RWPE2 (cell line): ENCODE measurements around the gene CERK.
"Not testable (repeated sequence)": the region's sequence is repeated elsewhere in the genome, so short reads cannot be mapped to it uniquely, and the experiment has no call there.

ENCODE experiments used
- ATAC-seq: fragments of 200-7000 bp; cut with Tn5 transposase; 3 replicates; pipeline ENCODE4 v1.9.1; 2021; ENCODE audit warnings: low read depth
- DNase-seq: peaks from one replicate; pipeline ENCODE4 v3.0.0-alpha.2; 2020; ENCODE audit warnings: low spot score
- H3K27ac ChIP-seq: fragments of 450-650 bp; 2 replicates; pipeline ENCODE4 v1.5.1; 2017; ENCODE audit warnings: mild to moderate bottlenecking; ENCODE audit not compliant: poor library complexity, severe bottlenecking
- H3K27me3 ChIP-seq: fragments of 250-450 bp; sonication (Bioruptor Pico); 2 replicates; pipeline ENCODE4 v1.5.1; 2021; ENCODE audit warnings: mild to moderate bottlenecking, moderate library complexity; ENCODE audit not compliant: insufficient read depth, poor library complexity, severe bottlenecking
- H3K36me3 ChIP-seq: fragments of 250-450 bp; sonication (Bioruptor Pico); 2 replicates; pipeline ENCODE4 v1.5.1; 2020; ENCODE audit warnings: low read depth, mild to moderate bottlenecking, moderate library complexity
- H3K4me1 ChIP-seq: fragments of 250-450 bp; sonication (Bioruptor Pico); 2 replicates; pipeline ENCODE4 v1.5.1; 2021; ENCODE audit warnings: mild to moderate bottlenecking, moderate library complexity; ENCODE audit not compliant: insufficient read depth, poor library complexity, severe bottlenecking
- H3K4me3 ChIP-seq: fragments of 250-450 bp; sonication (Bioruptor Pico); 2 replicates; pipeline ENCODE4 v1.5.1; 2021; ENCODE audit warnings: mild to moderate bottlenecking, moderate library complexity; ENCODE audit not compliant: severe bottlenecking
- H3K9me3 ChIP-seq: fragments of 250-450 bp; sonication (Bioruptor Pico); 2 replicates; pipeline ENCODE4 v1.5.1; 2021; ENCODE audit warnings: mild to moderate bottlenecking, moderate library complexity; ENCODE audit not compliant: severe bottlenecking
- TF ChIP-seq, protein P1 (sequence below): fragments of 450-650 bp; IDR thresholded peaks from one replicate; pipeline ENCODE4 v1.5.1; 2017; ENCODE audit warnings: mild to moderate bottlenecking, moderate library complexity; ENCODE audit not compliant: poor library complexity, severe bottlenecking

Gene CERK

DNA sequence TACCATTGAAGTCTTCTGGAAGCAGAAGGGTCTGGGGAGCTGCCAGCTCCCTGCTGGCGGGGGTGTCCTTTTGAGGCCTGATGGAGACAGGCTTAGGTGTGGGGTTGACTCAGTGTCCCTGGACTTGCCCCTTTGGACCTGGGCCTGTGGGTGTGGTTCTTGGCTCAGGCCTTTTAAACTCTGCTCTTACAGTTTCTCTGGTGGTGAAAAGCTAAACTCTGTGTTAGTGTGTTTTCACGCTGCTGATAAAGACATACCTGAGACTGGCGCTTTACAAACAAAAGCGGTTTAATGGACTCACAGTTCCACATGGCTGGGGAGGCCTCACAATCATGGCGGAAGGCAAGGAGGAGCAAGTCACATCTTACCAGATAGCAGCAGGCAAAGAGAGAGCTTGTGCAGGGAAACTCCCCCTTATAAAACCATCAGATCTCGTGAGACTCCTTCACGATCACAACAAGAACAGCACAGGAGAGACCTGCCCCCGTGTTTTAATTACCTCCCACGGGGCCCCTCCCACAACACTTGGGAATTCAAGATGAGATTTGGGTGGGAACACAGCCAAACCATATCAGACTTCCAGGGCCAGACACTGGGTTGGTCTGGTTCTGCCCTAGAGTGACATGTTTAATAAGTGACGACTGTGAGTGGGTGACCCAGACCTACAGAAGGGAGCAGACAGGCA, 91.4 kb downstream of the CERK start:
- TF ChIP-seq, protein P1, sequence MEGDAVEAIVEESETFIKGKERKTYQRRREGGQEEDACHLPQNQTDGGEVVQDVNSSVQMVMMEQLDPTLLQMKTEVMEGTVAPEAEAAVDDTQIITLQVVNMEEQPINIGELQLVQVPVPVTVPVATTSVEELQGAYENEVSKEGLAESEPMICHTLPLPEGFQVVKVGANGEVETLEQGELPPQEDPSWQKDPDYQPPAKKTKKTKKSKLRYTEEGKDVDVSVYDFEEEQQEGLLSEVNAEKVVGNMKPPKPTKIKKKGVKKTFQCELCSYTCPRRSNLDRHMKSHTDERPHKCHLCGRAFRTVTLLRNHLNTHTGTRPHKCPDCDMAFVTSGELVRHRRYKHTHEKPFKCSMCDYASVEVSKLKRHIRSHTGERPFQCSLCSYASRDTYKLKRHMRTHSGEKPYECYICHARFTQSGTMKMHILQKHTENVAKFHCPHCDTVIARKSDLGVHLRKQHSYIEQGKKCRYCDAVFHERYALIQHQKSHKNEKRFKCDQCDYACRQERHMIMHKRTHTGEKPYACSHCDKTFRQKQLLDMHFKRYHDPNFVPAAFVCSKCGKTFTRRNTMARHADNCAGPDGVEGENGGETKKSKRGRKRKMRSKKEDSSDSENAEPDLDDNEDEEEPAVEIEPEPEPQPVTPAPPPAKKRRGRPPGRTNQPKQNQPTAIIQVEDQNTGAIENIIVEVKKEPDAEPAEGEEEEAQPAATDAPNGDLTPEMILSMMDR, result no peak
- Histone ChIP-seq H3K27me3 (no peaks in the 10 kb centered on the region), H3K9me3 (no peaks in the 10 kb centered on the region), H3K4me3 (no peak overlapping the region), H3K36me3 (no peaks in the 10 kb centered on the region), H3K4me1 (peaks cover 7% of the 10 kb centered on the region), H3K27ac (no peak overlapping the region)
- ATAC-seq (no peak), DNase-seq (no peak)

DNA sequence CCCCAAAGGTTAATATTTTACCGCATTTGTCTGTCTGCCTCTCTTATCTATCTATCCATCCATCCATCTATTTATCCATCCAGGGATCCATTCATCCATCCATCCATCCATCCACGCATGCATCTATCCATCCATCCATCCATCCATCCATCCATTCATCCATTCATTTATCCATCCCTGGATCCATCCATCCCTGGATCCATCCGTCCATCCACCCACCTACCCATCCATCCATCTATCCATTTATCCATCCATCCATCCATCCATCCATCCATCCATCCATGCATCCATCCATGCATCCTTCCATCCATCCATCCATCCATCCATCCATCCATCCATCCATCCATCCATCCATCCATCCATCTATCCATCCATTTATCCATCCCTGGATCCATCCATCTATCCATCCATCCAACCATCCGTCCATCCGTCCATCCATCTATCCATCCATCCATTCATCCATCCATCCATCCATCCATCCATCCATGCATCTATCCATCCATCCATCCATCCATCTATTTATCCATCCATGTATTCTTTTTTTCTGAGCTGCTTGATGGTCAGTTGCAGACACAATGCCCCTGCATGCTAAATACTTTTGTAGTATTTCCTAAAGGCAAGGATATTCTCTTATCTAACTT, 95.1 kb downstream of the CERK start:
- not testable (repeated sequence) for H3K36me3 ChIP-seq, H3K4me3 ChIP-seq, ATAC-seq, H3K9me3 ChIP-seq, H3K4me1 ChIP-seq, H3K27ac ChIP-seq, DNase-seq, H3K27me3 ChIP-seq

DNA sequence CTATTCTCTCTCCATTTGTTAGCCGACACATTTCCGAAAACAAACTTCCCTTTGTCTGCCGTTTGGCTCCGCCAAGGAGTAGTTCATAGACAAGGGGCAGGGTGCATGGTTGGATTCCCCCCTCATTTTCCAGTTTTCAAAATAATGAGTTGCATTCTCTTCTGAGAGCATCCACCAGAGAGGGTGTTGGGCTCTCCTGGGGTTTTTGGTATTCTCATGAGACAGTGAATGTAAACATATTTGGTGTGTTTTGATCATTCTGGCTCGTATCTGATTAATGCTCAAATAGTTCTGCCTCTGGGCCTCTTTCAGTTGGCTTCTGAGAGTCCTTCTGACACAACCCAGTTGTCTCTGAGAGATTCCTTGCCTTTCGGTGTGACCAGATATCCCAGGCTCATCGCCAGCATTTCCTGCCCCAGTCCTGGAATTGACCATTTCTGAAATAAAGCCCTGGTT, 96.2 kb downstream of the CERK start:
- no peaks in the 10 kb centered on the region for H3K36me3 ChIP-seq
- no peaks in the 10 kb centered on the region for H3K4me1 ChIP-seq
- no peak overlapping the region for H3K4me3 ChIP-seq

DNA sequence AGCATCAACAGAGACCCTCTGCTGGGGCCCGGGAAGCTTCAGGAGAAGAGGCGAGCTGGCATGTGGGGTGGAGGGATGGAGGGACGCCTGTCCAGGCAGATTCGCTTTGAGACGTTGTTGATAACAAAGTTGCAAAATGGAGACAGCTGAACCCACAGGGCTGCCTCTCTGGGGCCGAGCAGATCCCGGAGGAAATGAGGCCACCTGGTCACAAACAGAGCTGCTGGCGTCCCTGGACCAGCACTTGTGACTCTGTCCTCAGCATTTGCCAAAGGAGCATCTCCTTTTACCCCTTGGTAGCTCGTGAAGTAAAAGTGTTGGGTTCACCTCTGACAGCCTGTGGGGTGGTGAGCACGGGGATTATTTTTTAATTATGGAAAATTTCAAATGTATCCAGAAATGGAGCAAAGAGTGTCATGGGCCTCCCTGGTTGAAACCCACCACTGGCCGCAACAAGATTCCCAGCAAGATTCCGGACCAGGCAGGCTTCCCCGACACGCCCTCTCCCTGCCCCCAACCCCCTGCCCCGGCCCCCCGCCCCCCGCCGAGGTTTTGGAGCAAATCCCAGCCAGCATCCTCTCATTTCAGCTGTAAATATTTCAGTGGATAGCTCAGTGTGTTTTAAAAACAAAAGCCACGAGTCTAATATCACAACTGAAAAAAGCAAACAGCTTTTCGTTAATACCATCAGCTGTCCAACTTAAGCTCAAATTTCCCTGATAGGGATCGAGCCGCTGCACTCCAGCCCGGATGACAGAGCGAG, 97.6 kb downstream of the CERK start:
- no peaks in the 10 kb centered on the region for H3K27me3 ChIP-seq
- H3K9me3 ChIP-seq, result no peaks in the 10 kb centered on the region
- TF ChIP-seq, protein P1, result no peak
- no peak overlapping the region for H3K27ac ChIP-seq
- DNase-seq (no peak), ATAC-seq (no peak)
- no peaks in the 10 kb centered on the region for H3K36me3 ChIP-seq
- H3K4me1 ChIP-seq, result no peaks in the 10 kb centered on the region
- H3K4me3 ChIP-seq, result no peak overlapping the region

More for the DNA sequence above, 96.2 kb downstream of the CERK start:
- H3K27me3 ChIP-seq, result no peaks in the 10 kb centered on the region
- no peaks in the 10 kb centered on the region for H3K9me3 ChIP-seq
- TF ChIP-seq, protein P1, result no peak
- H3K27ac ChIP-seq, result no peak overlapping the region
- no peak for ATAC-seq
- no peak for DNase-seq

DNA sequence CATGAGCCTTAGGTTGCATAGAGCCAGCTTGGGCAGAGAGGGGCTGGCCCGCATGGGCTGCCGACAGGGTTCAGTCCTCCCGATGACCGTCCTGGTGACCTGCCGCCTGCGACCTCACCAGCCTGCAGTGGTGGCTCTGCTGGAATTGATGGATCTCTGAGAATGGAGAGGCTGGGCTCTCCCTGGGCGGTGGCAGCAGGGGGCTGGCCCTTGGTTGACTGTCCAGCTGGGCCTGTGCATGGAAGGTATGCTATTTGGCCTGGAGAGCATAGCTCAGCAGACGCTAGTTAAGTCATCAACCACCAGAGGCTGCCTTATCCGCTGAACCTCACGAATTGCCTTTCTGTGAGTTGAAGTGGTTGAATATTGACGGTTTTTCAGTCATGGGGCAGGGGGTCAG, 98.2 kb downstream of the CERK start:
- Histone ChIP-seq H3K9me3 (no peaks in the 10 kb centered on the region), H3K4me1 (no peaks in the 10 kb centered on the region), H3K36me3 (no peaks in the 10 kb centered on the region), H3K27ac (no peak overlapping the region), H3K4me3 (no peak overlapping the region), H3K27me3 (no peaks in the 10 kb centered on the region)
- DNase-seq, result no peak
- TF ChIP-seq, protein P1, result no peak
- ATAC-seq, result no peak
